ELR (cell line): Measurements from ENCODE around the gene DCLRE1B.

Experiments
- DNase-seq: peaks from one replicate; pipeline ENCODE4 v3.0.0-alpha.2; 2015; ENCODE audit warnings: low read depth

Gene DCLRE1B

GRCh38 chr1:113928187-113928930 is 23.2 kb downstream of the DCLRE1B start:
- DNase-seq, result no peak

- peak; percentile 91 for DNase-seq
These were observed 24.0 kb downstream of the DCLRE1B start, which contains the start of gene HIPK1 for GRCh38 chr1:113928941-113929749. Gene HIPK1, plus strand, starts transcription at chr1:113929324.

DNA sequence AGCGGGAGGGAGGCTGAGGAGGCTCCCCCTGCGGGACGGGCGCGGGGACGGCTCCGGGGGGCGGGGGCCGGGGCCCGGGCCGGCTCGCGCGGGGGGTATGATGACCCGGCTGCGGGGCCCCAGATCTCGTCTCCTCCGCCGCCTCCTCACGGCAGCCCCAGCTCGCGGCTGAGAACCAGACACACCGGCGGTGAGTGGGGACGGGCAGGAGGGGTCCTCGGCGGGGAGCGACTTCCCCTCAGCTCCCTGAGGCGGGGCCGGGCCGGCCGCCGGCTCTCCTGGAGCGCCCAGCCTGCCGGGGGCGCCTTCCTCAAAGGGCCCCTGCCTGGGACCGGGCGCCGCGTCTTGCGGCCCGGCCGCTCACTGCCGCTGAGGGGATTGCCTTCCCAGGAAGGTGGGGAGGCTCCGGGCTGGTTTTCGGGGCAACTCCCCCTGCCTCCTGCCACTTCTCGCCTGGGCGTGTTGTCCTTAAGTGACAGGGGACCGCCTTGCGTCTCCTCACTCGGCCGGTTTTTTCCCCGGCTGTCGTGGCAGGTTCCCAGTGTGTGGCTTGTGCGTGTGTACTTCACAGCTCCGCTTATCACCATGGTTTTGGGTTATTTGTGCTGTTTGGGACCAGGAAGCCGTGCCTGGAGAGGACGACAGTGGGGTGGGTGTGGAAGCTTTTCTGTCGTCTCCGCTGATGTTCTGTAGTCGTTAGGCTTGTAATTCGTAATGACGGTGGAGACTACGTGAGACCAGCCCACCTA is 24.8 kb downstream of the DCLRE1B start:
- peak; percentile 47 for DNase-seq

DNA sequence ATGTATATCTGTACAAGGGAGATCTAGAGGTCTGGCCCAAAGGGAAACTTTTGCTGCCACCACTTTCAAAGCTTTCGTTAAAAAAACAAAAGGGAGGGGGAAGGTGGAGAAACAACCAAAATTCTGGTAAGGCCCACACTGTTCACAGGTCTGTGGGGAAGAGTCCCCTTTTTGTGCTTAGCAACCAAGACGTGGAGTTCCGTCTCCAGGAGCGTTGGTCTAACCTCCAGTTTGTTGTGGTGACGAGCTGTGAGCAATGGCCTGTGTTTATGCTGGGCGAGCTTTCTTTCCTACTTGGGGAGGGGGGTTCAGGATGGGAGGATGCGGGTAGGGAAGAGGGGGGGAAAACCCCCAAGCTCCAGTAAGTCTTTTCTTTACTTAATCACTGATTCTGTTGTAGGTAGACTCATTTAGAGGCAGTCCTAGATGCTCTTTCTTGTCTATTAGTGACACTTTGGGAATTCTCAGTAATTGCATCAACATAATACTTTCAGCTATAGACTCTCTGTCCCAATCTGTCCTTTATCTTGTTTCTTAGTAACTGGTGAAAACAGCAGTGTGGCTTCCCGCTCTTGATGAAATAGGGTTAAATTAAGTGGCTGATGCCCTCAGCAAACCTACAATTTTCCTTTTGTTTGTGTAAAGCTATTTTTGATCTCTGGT is 25.5 kb downstream of the DCLRE1B start:
- peak; percentile 86 for DNase-seq

DNA sequence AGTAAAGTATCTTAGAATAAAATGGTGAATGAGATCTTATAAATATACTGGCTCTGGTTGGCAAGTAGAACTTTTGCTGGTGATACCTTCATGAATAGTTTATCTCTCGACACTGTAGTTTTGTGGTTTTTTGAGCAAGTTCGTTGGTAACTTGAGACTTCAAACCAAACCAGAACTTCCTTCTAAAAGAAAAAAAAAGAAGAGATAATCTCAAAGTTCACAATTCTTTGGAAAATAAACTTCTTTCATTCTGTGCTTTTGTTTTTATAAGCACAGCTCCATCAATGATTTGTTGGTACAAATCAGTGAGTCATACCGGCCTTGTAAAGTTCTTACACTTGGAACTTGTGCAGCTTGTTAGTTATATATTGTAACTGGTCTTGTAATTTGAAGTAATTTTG is 26.3 kb downstream of the DCLRE1B start:
- peak; percentile 55 for DNase-seq

DNA sequence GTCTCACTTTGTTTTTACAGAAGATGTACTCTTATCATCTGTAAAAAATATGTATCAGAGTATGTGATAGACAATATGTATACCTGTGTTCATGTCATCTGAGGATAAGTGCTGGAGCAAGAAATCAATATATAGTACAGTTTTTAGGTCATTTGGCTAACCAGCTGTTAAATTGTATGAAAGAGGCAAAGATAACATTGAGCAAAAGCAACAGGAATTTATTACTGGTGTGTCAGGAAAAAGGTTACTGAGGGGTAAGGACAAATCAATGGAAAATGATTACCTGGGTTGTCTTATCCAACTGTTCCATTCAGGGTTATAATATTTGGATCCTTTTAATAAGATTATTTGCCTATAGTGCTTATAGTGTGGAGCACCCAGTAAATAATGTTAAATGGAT is 28.9 kb downstream of the DCLRE1B start:
- DNase-seq, result no peak

DNA sequence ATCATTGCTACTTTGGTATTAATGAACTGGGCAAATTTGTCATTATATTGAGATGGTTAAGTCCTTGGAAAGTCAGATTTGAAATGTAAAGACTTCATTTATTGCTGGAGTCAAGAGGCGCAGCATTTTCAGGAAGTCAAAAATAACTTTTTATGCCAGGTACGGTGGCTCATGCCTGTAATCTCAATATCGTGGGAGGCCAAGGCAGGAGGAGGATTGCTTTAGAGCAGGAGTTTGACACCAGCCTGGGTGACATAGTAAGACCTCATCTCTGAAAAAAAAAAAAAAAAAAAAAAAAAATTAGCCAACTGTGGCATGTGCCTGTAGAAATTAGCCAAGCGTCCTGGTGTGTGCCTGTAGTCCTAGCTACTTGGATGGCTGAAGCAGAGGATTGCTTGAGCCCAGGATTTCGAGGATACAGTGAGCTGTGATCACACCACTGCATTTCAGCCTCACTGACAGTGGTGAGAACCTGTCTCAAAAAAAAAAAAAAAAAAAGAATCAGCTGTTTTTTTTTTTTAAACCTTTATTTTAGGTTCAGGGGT is 29.5 kb downstream of the DCLRE1B start:
- no peak for DNase-seq

DNA sequence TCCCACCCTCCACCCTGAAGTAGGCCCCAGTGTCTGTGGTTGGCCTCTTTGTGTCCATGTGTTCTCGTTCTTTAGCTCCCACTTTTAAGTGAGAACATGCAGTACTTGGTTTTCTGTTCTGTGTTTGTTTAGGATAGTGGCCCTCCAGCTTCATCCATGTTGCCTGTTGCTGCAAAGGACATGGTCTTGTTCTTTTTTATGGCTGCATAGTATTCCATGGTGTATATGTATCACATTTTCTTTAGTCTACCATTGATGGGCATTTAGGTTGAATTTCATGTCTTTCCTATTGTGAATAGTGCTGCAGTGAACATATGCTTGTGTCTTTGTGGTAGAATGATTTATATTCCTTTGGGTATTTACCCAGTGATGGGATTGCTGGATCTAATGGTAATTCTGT is 30.1 kb downstream of the DCLRE1B start:
- DNase-seq, result no peak

DNA sequence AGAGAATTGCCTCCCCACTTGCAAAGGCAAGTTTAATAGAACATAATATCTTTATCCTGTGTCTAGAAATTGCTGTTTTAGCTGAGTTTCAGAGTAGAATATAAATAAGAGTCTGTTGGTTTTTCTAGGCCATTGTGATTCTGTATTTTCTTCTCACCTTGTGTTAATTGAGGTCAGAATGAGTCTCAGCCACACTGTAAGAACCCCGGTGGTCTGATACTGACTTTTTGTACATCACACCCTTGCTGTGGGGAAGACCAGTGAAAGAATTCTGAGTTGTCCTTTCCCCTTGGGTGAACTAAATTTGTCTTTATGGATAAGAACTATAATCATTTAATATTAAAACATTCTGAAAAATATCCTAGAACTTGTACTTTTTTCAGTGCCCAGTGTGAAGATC is 30.8 kb downstream of the DCLRE1B start:
- DNase-seq, result no peak

- DNase-seq, result peak; percentile 70
These were observed 32.0 kb downstream of the DCLRE1B start for GRCh38 chr1:113937146-113937545.

GRCh38 chr1:113938192-113938591 is 33.1 kb downstream of the DCLRE1B start:
- no peak for DNase-seq

DNA sequence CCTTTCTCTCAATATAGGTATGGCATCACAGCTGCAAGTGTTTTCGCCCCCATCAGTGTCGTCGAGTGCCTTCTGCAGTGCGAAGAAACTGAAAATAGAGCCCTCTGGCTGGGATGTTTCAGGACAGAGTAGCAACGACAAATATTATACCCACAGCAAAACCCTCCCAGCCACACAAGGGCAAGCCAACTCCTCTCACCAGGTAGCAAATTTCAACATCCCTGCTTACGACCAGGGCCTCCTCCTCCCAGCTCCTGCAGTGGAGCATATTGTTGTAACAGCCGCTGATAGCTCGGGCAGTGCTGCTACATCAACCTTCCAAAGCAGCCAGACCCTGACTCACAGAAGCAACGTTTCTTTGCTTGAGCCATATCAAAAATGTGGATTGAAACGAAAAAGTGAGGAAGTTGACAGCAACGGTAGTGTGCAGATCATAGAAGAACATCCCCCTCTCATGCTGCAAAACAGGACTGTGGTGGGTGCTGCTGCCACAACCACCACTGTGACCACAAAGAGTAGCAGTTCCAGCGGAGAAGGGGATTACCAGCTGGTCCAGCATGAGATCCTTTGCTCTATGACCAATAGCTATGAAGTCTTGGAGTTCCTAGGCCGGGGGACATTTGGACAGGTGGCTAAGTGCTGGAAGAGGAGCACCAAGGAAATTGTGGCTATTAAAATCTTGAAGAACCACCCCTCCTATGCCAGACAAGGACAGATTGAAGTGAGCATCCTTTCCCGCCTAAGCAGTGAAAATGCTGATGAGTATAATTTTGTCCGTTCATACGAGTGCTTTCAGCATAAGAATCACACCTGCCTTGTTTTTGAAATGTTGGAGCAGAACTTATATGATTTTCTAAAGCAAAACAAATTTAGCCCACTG is 35.5 kb downstream of the DCLRE1B start:
- no peak for DNase-seq

DNA sequence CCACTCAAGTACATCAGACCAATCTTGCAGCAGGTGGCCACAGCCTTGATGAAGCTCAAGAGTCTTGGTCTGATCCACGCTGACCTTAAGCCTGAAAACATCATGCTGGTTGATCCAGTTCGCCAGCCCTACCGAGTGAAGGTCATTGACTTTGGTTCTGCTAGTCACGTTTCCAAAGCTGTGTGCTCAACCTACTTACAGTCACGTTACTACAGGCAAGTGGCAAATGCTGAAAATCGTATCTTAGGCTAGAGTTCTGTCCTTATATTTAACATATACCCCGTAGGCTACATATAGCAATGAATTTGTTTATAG is 36.1 kb downstream of the DCLRE1B start:
- no peak for DNase-seq

DNA sequence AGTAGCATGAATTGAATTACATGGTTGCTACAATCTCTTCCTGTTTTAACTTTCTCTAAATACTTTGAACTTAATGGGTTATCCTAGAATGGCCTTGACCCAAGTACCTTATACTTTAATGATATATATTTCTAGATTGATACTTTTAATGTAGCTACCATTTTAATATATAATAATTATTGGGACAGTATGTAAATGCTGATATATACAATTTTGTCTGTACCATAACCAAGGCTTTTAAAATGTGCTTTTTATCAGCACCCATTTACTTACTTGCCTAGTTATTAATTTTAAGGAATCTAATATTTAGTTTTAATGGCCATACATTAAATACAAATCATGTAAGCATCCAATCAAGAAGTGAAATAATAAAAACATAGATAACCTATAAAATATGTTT is 37.4 kb downstream of the DCLRE1B start:
- no peak for DNase-seq

- no peak for DNase-seq
These were observed 38.1 kb downstream of the DCLRE1B start for GRCh38 chr1:113943028-113943811.

DNA sequence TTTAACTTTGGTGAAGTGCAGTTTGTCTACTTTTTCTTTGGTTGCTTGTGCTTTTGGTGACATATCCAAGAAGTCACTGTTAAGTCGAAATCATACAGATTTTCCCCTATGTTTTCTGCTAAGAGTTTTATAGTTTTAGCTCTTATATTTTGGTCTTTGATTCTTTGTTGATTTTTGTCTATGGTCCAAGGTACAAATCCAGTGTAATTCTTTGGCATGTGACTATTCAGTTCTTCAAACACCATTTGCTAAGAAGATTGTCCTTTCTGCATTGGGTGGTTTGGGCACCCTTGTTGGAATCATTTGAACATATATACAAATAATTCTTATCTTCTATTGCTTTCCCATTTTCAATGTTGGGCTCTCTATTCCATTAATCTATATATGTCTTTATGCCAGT is 40.2 kb downstream of the DCLRE1B start:
- DNase-seq, result no peak

DNA sequence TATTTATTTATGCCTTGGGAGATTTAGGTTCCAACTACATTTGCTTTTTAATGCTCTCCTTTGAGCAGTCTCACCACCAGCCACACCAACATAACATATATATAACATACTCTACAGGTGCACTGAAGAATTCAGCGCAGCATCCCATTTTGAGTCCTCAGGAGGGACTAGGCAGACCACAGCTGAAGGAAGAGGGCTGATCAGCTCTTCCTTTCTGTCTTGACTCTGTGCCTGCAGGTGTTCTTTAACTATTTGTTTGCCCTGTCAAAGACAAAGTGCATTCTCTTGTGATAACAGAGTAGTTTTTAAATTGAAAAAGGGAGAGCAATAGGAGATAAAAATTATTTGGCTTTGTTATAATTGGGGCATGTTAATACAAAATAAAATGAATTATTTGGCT is 41.0 kb downstream of the DCLRE1B start:
- no peak for DNase-seq

DNA sequence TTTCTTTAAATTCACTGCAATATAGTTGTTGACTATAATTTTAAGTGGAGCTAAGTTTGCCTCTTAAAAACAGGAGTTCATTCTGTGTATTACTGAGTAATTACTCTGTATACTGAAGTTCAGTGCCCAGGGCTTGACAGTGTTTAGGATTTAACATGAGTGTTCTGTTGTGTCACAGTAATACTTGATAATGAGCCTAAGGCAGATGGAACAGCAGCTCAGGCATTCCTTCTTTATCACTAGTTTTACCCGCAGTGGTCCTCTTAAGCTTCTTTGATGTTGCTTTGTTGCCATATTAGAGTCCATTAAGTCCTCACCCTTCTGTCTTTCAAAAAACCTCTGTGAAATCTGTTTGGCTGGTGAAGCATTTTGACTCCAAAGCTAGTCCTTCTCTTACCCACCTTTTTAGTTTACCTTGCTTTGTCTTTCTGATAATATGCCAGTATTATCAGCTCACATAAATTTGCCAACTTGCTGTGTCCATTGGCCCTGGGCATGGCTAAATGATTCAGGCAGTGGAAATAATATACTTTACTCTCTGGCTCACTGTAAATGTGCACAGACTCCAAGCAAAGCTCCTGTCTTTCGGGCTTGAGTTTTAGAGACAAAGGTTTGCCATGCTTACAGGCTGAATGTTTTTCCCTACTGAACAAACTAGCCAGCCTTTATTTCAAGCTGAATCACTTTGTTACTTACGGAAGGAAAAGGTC is 41.7 kb downstream of the DCLRE1B start:
- peak; percentile 25 for DNase-seq

DNA sequence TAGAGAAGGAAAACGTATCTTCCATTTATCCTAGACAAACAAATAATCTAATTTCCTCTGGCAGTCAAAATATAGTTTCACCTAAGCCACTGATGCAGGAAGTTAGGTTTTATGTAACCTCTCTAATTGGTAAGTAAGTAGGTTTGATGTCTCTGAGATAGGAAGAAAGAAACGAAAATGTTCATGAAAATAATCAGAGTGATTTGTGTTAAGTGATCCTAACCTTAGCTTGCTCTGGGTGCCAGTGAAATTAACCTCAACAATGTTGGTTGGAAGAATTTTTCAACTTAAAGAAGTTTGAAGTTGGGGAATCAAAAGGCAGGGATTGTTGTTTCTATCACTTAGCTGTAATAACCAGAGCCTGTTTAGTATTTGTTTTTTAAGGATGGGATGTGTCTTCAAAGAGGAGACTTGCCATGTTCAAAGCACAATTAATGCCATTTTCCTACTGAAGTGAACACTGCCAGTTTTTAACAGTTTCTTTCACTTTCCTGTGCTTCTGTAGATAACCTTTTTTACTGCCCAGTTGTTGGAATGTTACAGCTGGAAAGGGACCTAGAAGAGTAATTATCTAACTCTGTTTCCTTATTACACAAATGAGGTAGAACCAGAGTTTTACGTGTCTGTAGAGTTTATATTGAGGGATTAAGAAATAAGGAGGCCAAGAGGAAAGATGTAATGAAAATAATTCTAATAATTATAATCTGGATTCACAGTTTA is 42.4 kb downstream of the DCLRE1B start:
- DNase-seq, result no peak
